Large intestine (tissue), 3 donors: ENCODE data around the gene DMD. TPM values are rescaled to one million over a fixed set of nuclear protein-coding genes. Genes with fewer than 3 reads are reported as not detected.
"Not testable (repeated sequence)": the region's sequence is repeated elsewhere in the genome, so short reads cannot be mapped to it uniquely, and the experiment has no call there.

Source experiments
- DNase-seq, 2 donors: peaks; one replicate each; pipeline versions ENCODE4 v3.0.0 to v3.0.0-alpha.2; 2013
- H3K27ac ChIP-seq: one replicate; pipeline ENCODE4 v1.5.1; 2013; ENCODE audit warnings: low read length
- H3K27me3 ChIP-seq: 2 replicates; pipeline ENCODE4 v1.6.1; 2013; ENCODE audit warnings: low read length; ENCODE audit not compliant: control insufficient read depth, insufficient read depth
- H3K36me3 ChIP-seq: 2 replicates; pipeline ENCODE4 v1.6.1; 2013; ENCODE audit warnings: low read length; ENCODE audit not compliant: control insufficient read depth, insufficient read depth
- H3K4me1 ChIP-seq: one replicate; pipeline ENCODE4 v1.6.1; 2013; ENCODE audit warnings: low read length; ENCODE audit not compliant: control insufficient read depth, insufficient read depth
- H3K4me3 ChIP-seq: one replicate; pipeline ENCODE4 v1.5.1; 2013; ENCODE audit warnings: low read length
- H3K9me3 ChIP-seq: one replicate; pipeline ENCODE4 v1.6.1; 2013; ENCODE audit warnings: mild to moderate bottlenecking, low read depth, low read length, moderate library complexity; ENCODE audit not compliant: control insufficient read depth
- WGBS: methylation state at CpG from one replicate; pipeline ENCODE4 v1.1.5; 2013; ENCODE audit warnings: low lambda C conversion rate; ENCODE audit not compliant: insufficient coverage; 5-methylcytosine and 5-hydroxymethylcytosine counted together
- polyA plus RNA-seq: library from polyadenylated mRNA; unstranded; fragments of 120-200 nt; gene quantifications from one replicate; pipeline ENCODE4 v1.2.1, GENCODE V29; 2013

The DMD gene
- polyA plus RNA-seq, 1 donor: 23.3 TPM

- WGBS: no CpG with 5 or more reads among the region's 1 CpG
- no peak overlapping the region for H3K27ac ChIP-seq
- H3K36me3 ChIP-seq: no peaks in the 10 kb centered on the region
- no peaks in the 10 kb centered on the region for H3K27me3 ChIP-seq
- no peaks in the 10 kb centered on the region for H3K9me3 ChIP-seq
- DNase-seq: no peak
- no peaks in the 10 kb centered on the region for H3K4me1 ChIP-seq
- no peak overlapping the region for H3K4me3 ChIP-seq
Measured at GRCh38 chrX:33194876-33195433, 16.4 kb downstream of the DMD start.

GRCh38 chrX:33194289-33194688 lies 17.1 kb downstream of the DMD start:
- WGBS: 100% methylated on average over 1 of the region's 2 CpGs
- Histone ChIP-seq H3K4me1 (no peaks in the 10 kb centered on the region), H3K27me3 (no peaks in the 10 kb centered on the region), H3K4me3 (no peak overlapping the region), H3K36me3 (no peaks in the 10 kb centered on the region), H3K27ac (no peak overlapping the region), H3K9me3 (no peaks in the 10 kb centered on the region)
- no peak for DNase-seq

GRCh38 chrX:33190016-33190415 lies 21.3 kb downstream of the DMD start:
- no peak overlapping the region for H3K4me3 ChIP-seq
- no peak for DNase-seq
- H3K36me3 ChIP-seq: no peaks in the 10 kb centered on the region
- H3K27ac ChIP-seq: no peak overlapping the region
- H3K4me1 ChIP-seq: no peaks in the 10 kb centered on the region
- H3K9me3 ChIP-seq: no peaks in the 10 kb centered on the region
- WGBS: no CpG with 5 or more reads among the region's 1 CpG
- no peaks in the 10 kb centered on the region for H3K27me3 ChIP-seq

- Histone ChIP-seq H3K27ac (no peak overlapping the region), H3K27me3 (no peaks in the 10 kb centered on the region), H3K9me3 (no peaks in the 10 kb centered on the region), H3K36me3 (no peaks in the 10 kb centered on the region), H3K4me1 (no peaks in the 10 kb centered on the region), H3K4me3 (no peak overlapping the region)
- no peak for DNase-seq
Measured at GRCh38 chrX:33188881-33189280, 22.5 kb downstream of the DMD start.

GRCh38 chrX:33188286-33188685 lies 23.1 kb downstream of the DMD start:
- H3K27me3 ChIP-seq: no peaks in the 10 kb centered on the region
- 11% methylated on average over 2 of the region's 3 CpGs for WGBS
- no peaks in the 10 kb centered on the region for H3K4me1 ChIP-seq
- H3K27ac ChIP-seq: no peak overlapping the region
- H3K36me3 ChIP-seq: no peaks in the 10 kb centered on the region
- H3K9me3 ChIP-seq: no peaks in the 10 kb centered on the region
- no peak for DNase-seq
- no peak overlapping the region for H3K4me3 ChIP-seq

GRCh38 chrX:33184803-33185202 lies 26.5 kb downstream of the DMD start:
- H3K36me3 ChIP-seq, DNase-seq, H3K4me1 ChIP-seq, H3K9me3 ChIP-seq, H3K27ac ChIP-seq, H3K27me3 ChIP-seq, H3K4me3 ChIP-seq: not testable (repeated sequence)
- no CpG with 5 or more reads among the region's 10 CpGs for WGBS

- H3K27me3 ChIP-seq: no peaks in the 10 kb centered on the region
- H3K4me3 ChIP-seq: no peak overlapping the region
- H3K27ac ChIP-seq: no peak overlapping the region
- peak; percentile 5 for DNase-seq
- whole genome bisulfite sequencing: no CpG with 5 or more reads among the region's 4 CpGs
- H3K9me3 ChIP-seq: no peaks in the 10 kb centered on the region
- H3K4me1 ChIP-seq: no peaks in the 10 kb centered on the region
- H3K36me3 ChIP-seq: no peaks in the 10 kb centered on the region
Measured at GRCh38 chrX:33183361-33183760, 28.0 kb downstream of the DMD start.

- Histone ChIP-seq H3K4me3 (no peak overlapping the region), H3K9me3 (no peaks in the 10 kb centered on the region), H3K4me1 (no peaks in the 10 kb centered on the region), H3K36me3 (no peaks in the 10 kb centered on the region), H3K27ac (no peak overlapping the region), H3K27me3 (no peaks in the 10 kb centered on the region)
- DNase-seq: no peak
- no CpG with 5 or more reads among the region's 1 CpG for WGBS
Measured at GRCh38 chrX:33178690-33179089, 32.7 kb downstream of the DMD start.

- no peak for DNase-seq
- Histone ChIP-seq H3K4me3 (no peak overlapping the region), H3K9me3 (no peaks in the 10 kb centered on the region), H3K27me3 (no peaks in the 10 kb centered on the region), H3K27ac (no peak overlapping the region), H3K4me1 (no peaks in the 10 kb centered on the region), H3K36me3 (no peaks in the 10 kb centered on the region)
- WGBS: 100% methylated on average over 1 of the region's 4 CpGs
Measured at GRCh38 chrX:33178218-33178617, 33.1 kb downstream of the DMD start.

GRCh38 chrX:33175201-33175600 lies 36.1 kb downstream of the DMD start:
- WGBS: no CpG with 5 or more reads among the region's 1 CpG
- H3K4me1 ChIP-seq: no peaks in the 10 kb centered on the region
- no peak for DNase-seq

GRCh38 chrX:33171041-33171440 lies 40.3 kb downstream of the DMD start:
- no CpG with 5 or more reads among the region's 2 CpGs for WGBS
- no peaks in the 10 kb centered on the region for H3K27me3 ChIP-seq
- no peak overlapping the region for H3K27ac ChIP-seq
- H3K36me3 ChIP-seq: no peaks in the 10 kb centered on the region
- no peaks in the 10 kb centered on the region for H3K4me1 ChIP-seq
- no peak for DNase-seq
- H3K9me3 ChIP-seq: no peaks in the 10 kb centered on the region
- no peak overlapping the region for H3K4me3 ChIP-seq

More at GRCh38 chrX:33175201-33175600, 36.1 kb downstream of the DMD start:
- no peaks in the 10 kb centered on the region for H3K9me3 ChIP-seq
- H3K36me3 ChIP-seq: no peaks in the 10 kb centered on the region
- no peak overlapping the region for H3K4me3 ChIP-seq
- no peaks in the 10 kb centered on the region for H3K27me3 ChIP-seq
- no peak overlapping the region for H3K27ac ChIP-seq
